ENCODE data around the gene COG5. TPM values are rescaled to one million over a fixed set of nuclear protein-coding genes. Genes with fewer than 3 reads are reported as not detected.
A peak's percentile ranks its signal among the peaks of the same experiment; 100 is the strongest.

Gene COG5
- total RNA-seq, 1 donor from 2014 or later, result 40.8 TPM

DNA sequence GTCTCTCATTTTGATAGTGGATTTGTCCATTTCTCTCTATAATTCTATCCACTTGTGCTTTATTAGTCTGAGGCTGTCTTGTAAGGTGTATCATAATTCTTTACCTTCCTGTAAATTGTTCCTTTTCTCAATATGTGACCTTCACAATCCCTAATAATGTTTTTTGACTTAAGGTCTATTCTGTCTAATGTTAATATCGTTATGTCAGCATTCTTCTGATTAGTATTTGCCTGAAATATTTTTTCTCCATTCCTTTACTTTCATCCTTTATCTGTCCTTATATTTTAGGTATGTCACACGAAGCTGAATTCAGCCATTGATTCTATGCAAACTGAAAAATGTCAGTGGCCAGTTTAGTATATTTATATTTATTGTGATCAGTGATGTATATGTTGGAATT, 295.1 kb downstream of the COG5 start:
- no peak overlapping the region for H3K27ac ChIP-seq (replicated peaks)
- DNase-seq, result no peak
- intact Hi-C loops (cut with micrococcal nuclease), result no loop called here
- H3K4me1 ChIP-seq, result peaks cover 7% of the 10 kb centered on the region
- H3K4me3 ChIP-seq, result no peak overlapping the region
- H3K36me3 ChIP-seq, result no peaks in the 10 kb centered on the region
- no peaks in the 10 kb centered on the region for H3K9me3 ChIP-seq (replicated peaks)
- no peaks in the 10 kb centered on the region for H3K27me3 ChIP-seq (ENCODE audit: low read depth)
- no peak for TF ChIP-seq CTCF (IDR thresholded peaks at IDR 0.05; ENCODE audit: borderline replicate concordance)

GRCh38 chr7:107267138-107267537, 296.6 kb downstream of the COG5 start:
- Histone ChIP-seq H3K27ac (replicated peaks) (no peak overlapping the region), H3K4me1 (peaks cover 17% of the 10 kb centered on the region), H3K9me3 (replicated peaks) (no peaks in the 10 kb centered on the region), H3K36me3 (no peaks in the 10 kb centered on the region), H3K27me3 (ENCODE audit: low read depth) (no peaks in the 10 kb centered on the region), H3K4me3 (no peak overlapping the region)
- no peak for DNase-seq
- TF ChIP-seq CTCF (IDR thresholded peaks at IDR 0.05; ENCODE audit: borderline replicate concordance), result no peak
- intact Hi-C loops (cut with micrococcal nuclease), result no loop called here

DNA sequence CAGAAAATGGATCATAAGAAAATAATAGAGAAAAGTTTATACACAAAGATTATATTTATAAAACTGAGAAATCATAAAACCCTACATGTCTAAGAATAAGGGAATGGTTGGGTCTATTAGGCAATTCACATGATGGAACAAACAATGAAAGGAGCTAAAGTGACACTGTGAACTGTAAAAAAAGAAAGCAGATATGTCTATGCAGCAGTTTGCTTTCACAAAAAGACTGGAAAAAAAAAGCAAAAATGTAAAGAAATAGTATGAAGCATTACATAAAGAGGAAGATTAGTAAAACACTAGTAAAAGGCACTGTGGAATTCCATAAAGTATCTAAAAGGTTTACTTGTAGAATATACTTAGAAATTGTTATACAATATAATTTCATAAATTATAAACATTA, 299.0 kb downstream of the COG5 start:
- Histone ChIP-seq H3K4me1 (peaks cover 14% of the 10 kb centered on the region), H3K27ac (replicated peaks) (no peak overlapping the region)
- intact Hi-C loops (cut with micrococcal nuclease), result no loop called here

DNA sequence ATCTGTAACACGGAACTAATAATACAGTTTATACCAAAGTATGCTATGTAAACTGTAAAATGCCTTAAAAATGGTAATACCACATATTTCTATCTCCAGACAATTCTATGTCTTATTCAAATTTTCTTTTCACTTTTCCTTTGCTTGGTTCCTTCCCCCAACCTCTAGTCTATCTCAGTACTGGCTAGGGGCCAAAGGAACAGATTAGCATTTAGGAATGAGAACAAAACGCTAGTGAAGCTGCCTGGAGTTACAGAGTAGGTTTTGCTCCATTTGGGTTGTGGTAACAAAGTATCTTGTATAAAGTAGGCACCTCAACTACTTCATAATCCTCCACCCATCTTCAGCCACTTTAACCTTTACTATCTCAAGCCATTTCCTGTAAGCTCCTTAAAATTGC, 300.9 kb downstream of the COG5 start:
- no peak for TF ChIP-seq CTCF (IDR thresholded peaks at IDR 0.05; ENCODE audit: borderline replicate concordance)
- Histone ChIP-seq H3K4me3 (no peak overlapping the region), H3K9me3 (replicated peaks) (no peaks in the 10 kb centered on the region), H3K4me1 (peaks cover 12% of the 10 kb centered on the region), H3K27ac (replicated peaks) (peak overlapping the region; percentile 50), H3K36me3 (no peaks in the 10 kb centered on the region), H3K27me3 (ENCODE audit: low read depth) (no peaks in the 10 kb centered on the region)
- intact Hi-C loops (cut with micrococcal nuclease), result no loop called here
- no peak for DNase-seq

More for the DNA sequence above, 299.0 kb downstream of the COG5 start:
- H3K9me3 ChIP-seq (replicated peaks), result no peaks in the 10 kb centered on the region
- H3K36me3 ChIP-seq, result no peaks in the 10 kb centered on the region
- no peak overlapping the region for H3K4me3 ChIP-seq
- DNase-seq, result no peak
- no peak for TF ChIP-seq CTCF (IDR thresholded peaks at IDR 0.05; ENCODE audit: borderline replicate concordance)
- H3K27me3 ChIP-seq (ENCODE audit: low read depth), result no peaks in the 10 kb centered on the region

DNA sequence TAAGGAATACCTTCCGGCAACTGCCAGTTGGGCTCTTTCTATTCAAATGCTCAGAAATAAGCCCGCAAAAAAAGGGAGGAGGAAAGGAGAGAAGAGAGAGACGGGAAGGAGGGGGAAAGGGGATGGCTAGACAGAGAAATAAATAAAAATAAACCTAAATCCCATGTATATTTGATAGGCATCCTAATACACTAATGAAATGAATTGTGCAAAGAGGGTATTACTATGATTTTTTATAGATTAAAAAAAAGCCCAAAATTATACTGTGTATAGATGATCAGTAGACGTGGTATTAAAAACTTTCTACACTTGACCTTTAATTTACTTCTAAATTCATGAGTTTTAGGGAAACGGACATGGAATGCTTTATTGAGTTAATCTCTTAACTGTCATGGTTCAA, 305.0 kb downstream of the COG5 start:
- TF ChIP-seq CTCF (IDR thresholded peaks at IDR 0.05; ENCODE audit: borderline replicate concordance), result no peak
- intact Hi-C loops (cut with micrococcal nuclease), result no loop called here
- H3K27ac ChIP-seq (replicated peaks), result no peak overlapping the region

DNA sequence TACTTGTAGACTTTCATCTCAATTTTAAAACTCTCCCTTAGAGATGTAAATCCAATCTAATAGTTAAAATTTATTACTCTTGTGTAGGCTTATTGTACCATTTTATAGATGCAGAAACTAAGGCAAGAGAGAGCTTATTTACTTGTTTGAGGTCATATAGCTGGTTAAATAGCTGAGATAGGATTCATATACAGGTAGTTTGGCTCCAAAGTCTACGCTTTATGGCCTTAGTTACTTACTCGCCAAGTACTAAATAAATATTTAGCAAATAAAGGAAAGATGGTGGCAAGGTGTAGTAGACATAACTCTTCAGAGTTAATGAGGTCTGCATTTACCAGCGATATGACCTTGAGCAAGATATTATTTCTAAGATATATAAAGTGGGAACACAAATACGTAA, 308.1 kb downstream of the COG5 start:
- Histone ChIP-seq H3K4me3 (no peak overlapping the region), H3K27ac (replicated peaks) (no peak overlapping the region), H3K36me3 (no peaks in the 10 kb centered on the region), H3K4me1 (peaks cover 33% of the 10 kb centered on the region), H3K9me3 (replicated peaks) (no peaks in the 10 kb centered on the region), H3K27me3 (ENCODE audit: low read depth) (no peaks in the 10 kb centered on the region)
- TF ChIP-seq CTCF (IDR thresholded peaks at IDR 0.05; ENCODE audit: borderline replicate concordance), result no peak
- intact Hi-C loops (cut with micrococcal nuclease), result no loop called here
- no peak for DNase-seq

More for the DNA sequence above, 305.0 kb downstream of the COG5 start:
- no peak for DNase-seq
- Histone ChIP-seq H3K36me3 (no peaks in the 10 kb centered on the region), H3K9me3 (replicated peaks) (no peaks in the 10 kb centered on the region), H3K27me3 (ENCODE audit: low read depth) (no peaks in the 10 kb centered on the region), H3K4me3 (no peak overlapping the region), H3K4me1 (peaks cover 33% of the 10 kb centered on the region)
